Hindlimb muscle (tissue), 1 donor: ENCODE measurements around the gene HLA-DOA. TPM values are rescaled to one million over a fixed set of nuclear protein-coding genes. Genes with fewer than 3 reads are reported as not detected.
A peak's percentile ranks its signal among the peaks of the same experiment; 100 is the strongest.

Source experiments
- DNase-seq: peaks from one replicate; pipeline ENCODE4 v3.0.0-alpha.2; 2013
- polyA plus RNA-seq: library from polyadenylated mRNA; unstranded; fragments of 120-200 nt; gene quantifications from one replicate; pipeline ENCODE4 v1.2.1, GENCODE V29; 2013; ENCODE audit not compliant: insufficient read length

The HLA-DOA gene
- polyA plus RNA-seq: 1.8 TPM

GRCh38 chr6:33008944-33009861 is at the start of gene HLA-DOA:
TSS of gene HLA-DOA (minus strand) at chr6:33009591.
- DNase-seq: peak; percentile 20

- DNase-seq: no peak
Observed at GRCh38 chr6:33057222-33058150, 48.1 kb upstream of the HLA-DOA start.

GRCh38 chr6:33053230-33053629 is 43.8 kb upstream of the HLA-DOA start:
- no peak for DNase-seq

- no peak for DNase-seq
Observed at GRCh38 chr6:33052627-33053026, 43.2 kb upstream of the HLA-DOA start.

- no peak for DNase-seq
Observed at GRCh38 chr6:33050014-33050810, 40.8 kb upstream of the HLA-DOA start.

- DNase-seq: no peak
Observed at GRCh38 chr6:33049323-33050013, 40.1 kb upstream of the HLA-DOA start.

GRCh38 chr6:33040157-33040556 is 30.8 kb upstream of the HLA-DOA start:
- DNase-seq: no peak

GRCh38 chr6:33036535-33036934 is 27.1 kb upstream of the HLA-DOA start:
- no peak for DNase-seq

GRCh38 chr6:33034554-33034953 is 25.2 kb upstream of the HLA-DOA start:
- DNase-seq: no peak

- no peak for DNase-seq
Observed at GRCh38 chr6:33030245-33030644, 20.9 kb upstream of the HLA-DOA start.

GRCh38 chr6:33029328-33030184 is 20.2 kb upstream of the HLA-DOA start:
- DNase-seq: peak; percentile 14

GRCh38 chr6:33028220-33028849 is 18.9 kb upstream of the HLA-DOA start:
- no peak for DNase-seq

GRCh38 chr6:33024521-33024920 is 15.1 kb upstream of the HLA-DOA start:
- DNase-seq: no peak

GRCh38 chr6:33023536-33023935 is 14.1 kb upstream of the HLA-DOA start:
- no peak for DNase-seq

GRCh38 chr6:33021917-33022316 is 12.5 kb upstream of the HLA-DOA start:
- no peak for DNase-seq

GRCh38 chr6:33019372-33019771 is 10.0 kb upstream of the HLA-DOA start:
- no peak for DNase-seq

- DNase-seq: peak; percentile 48
Observed at GRCh38 chr6:33018904-33019303, 9.5 kb upstream of the HLA-DOA start.

GRCh38 chr6:33018418-33018817 is 9.0 kb upstream of the HLA-DOA start:
- DNase-seq: no peak

GRCh38 chr6:33017694-33018353 is 8.4 kb upstream of the HLA-DOA start:
- no peak for DNase-seq

GRCh38 chr6:33017018-33017417 is 7.6 kb upstream of the HLA-DOA start:
- DNase-seq: no peak
